HEK293 (cell line): Measurements from ENCODE around the gene WASL.

Experiments used
- CTCF ChIA-PET: fragments of 350-600 bp; formaldehyde crosslinking; extraction: SDS; loops from one replicate; lab custom pipeline; 2021; ENCODE audit warnings: antibody characterized with exemption; lab: Yijun Ruan, JAX
- POLR2A ChIA-PET: fragments of 300-600 bp; formaldehyde crosslinking; extraction: SDS; loops from one replicate; lab custom pipeline; 2020; ENCODE audit warnings: antibody characterized with exemption, inconsistent platforms; lab: Yijun Ruan, JAX
- H3K27ac ChIP-seq: fragments of 200-500 bp; sonication (Bioruptor generic); 2 replicates; pipeline ENCODE4 v1.5.1; 2014; ENCODE audit warnings: low read depth, low read length, control low read depth, inconsistent platforms; ENCODE audit errors: extremely low read depth
- H3K36me3 ChIP-seq, 2 experiments: fragments of 200-500 bp in 1 of 2; sonication (Bioruptor generic) in 1 of 2; 1 replicate in 1 of 2; 2 replicates in 1 of 2; pipeline ENCODE4 v1.5.1; 2014 to 2017; ENCODE audit warnings: inconsistent platforms in 2 of 2, low read length in 2 of 2; ENCODE audit not compliant: control insufficient read depth in 2 of 2, insufficient read depth in 1 of 2
- H3K4me1 ChIP-seq: fragments of 200-500 bp; sonication (Bioruptor generic); 2 replicates; pipeline ENCODE4 v1.5.1; 2014; ENCODE audit warnings: mild to moderate bottlenecking, low read length, inconsistent platforms; ENCODE audit not compliant: control insufficient read depth, insufficient read depth
- H3K4me3 ChIP-seq: 2 replicates; pipeline ENCODE4 v1.5.1; 2011; ENCODE audit warnings: low read depth, mild to moderate bottlenecking, control low read depth, low read length, moderate library complexity
- H3K9me3 ChIP-seq: fragments of 200-500 bp; sonication (Bioruptor generic); 2 replicates; pipeline ENCODE4 v1.5.1; 2014; ENCODE audit warnings: low read depth, low read length, inconsistent platforms; ENCODE audit not compliant: control insufficient read depth, insufficient read depth
- EGR2 ChIP-seq: fragments of 450-650 bp; formaldehyde crosslinking; IDR thresholded peaks from 2 replicates; pipeline ENCODE4 v1.5.1; 2016; ENCODE audit warnings: low read depth, missing biosample characterization, missing genetic modification characterization
- GFI1B ChIP-seq: fragments of 450-650 bp; formaldehyde crosslinking; IDR thresholded peaks from 2 replicates; pipeline ENCODE4 v1.5.1; 2016; ENCODE audit warnings: missing biosample characterization, missing genetic modification characterization
- GLIS1 ChIP-seq: fragments of 450-650 bp; formaldehyde crosslinking; IDR thresholded peaks from 2 replicates; pipeline ENCODE4 v1.5.1; 2016; ENCODE audit warnings: missing biosample characterization, missing genetic modification characterization
- KLF1 ChIP-seq: fragments of 450-650 bp; formaldehyde crosslinking; IDR thresholded peaks from 2 replicates; pipeline ENCODE4 v1.5.1; 2016; ENCODE audit warnings: missing biosample characterization, missing genetic modification characterization
- KLF8 ChIP-seq: fragments of 450-650 bp; formaldehyde crosslinking; IDR thresholded peaks from 2 replicates; pipeline ENCODE4 v1.5.1; 2016; ENCODE audit warnings: missing biosample characterization, missing genetic modification characterization
- MZF1 ChIP-seq: fragments of 450-650 bp; formaldehyde crosslinking; IDR thresholded peaks from 2 replicates; pipeline ENCODE4 v1.5.1; 2017; ENCODE audit warnings: missing biosample characterization, missing genetic modification characterization, borderline replicate concordance
- PRDM2 ChIP-seq: fragments of 450-650 bp; formaldehyde crosslinking; IDR thresholded peaks from 2 replicates; pipeline ENCODE4 v1.5.1; 2016; ENCODE audit warnings: missing biosample characterization, missing genetic modification characterization, borderline replicate concordance
- SP7 ChIP-seq: fragments of 450-650 bp; formaldehyde crosslinking; IDR thresholded peaks from 2 replicates; pipeline ENCODE4 v1.5.1; 2016; ENCODE audit warnings: missing biosample characterization, missing genetic modification characterization
- ZBTB17 ChIP-seq: fragments of 450-650 bp; formaldehyde crosslinking; IDR thresholded peaks from 2 replicates; pipeline ENCODE4 v1.5.1; 2016; ENCODE audit warnings: missing biosample characterization, missing genetic modification characterization
- ZBTB49 ChIP-seq: fragments of 450-650 bp; formaldehyde crosslinking; IDR thresholded peaks from 2 replicates; pipeline ENCODE4 v1.5.1; 2016; ENCODE audit warnings: missing biosample characterization, missing genetic modification characterization, low read depth
- ZBTB7A ChIP-seq: fragments of 450-650 bp; formaldehyde crosslinking; IDR thresholded peaks from 2 replicates; pipeline ENCODE4 v1.5.1; 2016; ENCODE audit warnings: low read depth, missing biosample characterization, missing genetic modification characterization
- ZEB2 ChIP-seq: fragments of 450-650 bp; formaldehyde crosslinking; IDR thresholded peaks from 2 replicates; pipeline ENCODE4 v1.5.1; 2016; ENCODE audit warnings: missing biosample characterization, missing genetic modification characterization
- ZFHX2 ChIP-seq: fragments of 450-650 bp; formaldehyde crosslinking; conservative IDR thresholded peaks from 2 replicates; pipeline ENCODE4 v1.5.1; 2016; ENCODE audit warnings: missing biosample characterization, missing genetic modification characterization
- ZNF114 ChIP-seq: fragments of 450-650 bp; formaldehyde crosslinking; IDR thresholded peaks from 2 replicates; pipeline ENCODE4 v1.5.0; 2017; ENCODE audit warnings: missing biosample characterization, missing genetic modification characterization
- ZNF184 ChIP-seq: fragments of 450-650 bp; IDR thresholded peaks from 2 replicates; pipeline ENCODE4 v1.5.1; 2018; ENCODE audit warnings: missing biosample characterization, mild to moderate bottlenecking, missing genetic modification characterization
- ZNF350 ChIP-seq: fragments of 450-650 bp; formaldehyde crosslinking; IDR thresholded peaks from 2 replicates; pipeline ENCODE4 v1.5.0; 2017; ENCODE audit warnings: missing biosample characterization, mild to moderate bottlenecking, missing genetic modification characterization
- ZNF398 ChIP-seq: fragments of 450-650 bp; formaldehyde crosslinking; IDR thresholded peaks from 2 replicates; pipeline ENCODE4 v1.5.1; 2017; ENCODE audit warnings: missing biosample characterization, missing genetic modification characterization
- ZNF433 ChIP-seq: fragments of 450-650 bp; formaldehyde crosslinking; IDR thresholded peaks from 2 replicates; pipeline ENCODE4 v1.5.1; 2016; ENCODE audit warnings: missing biosample characterization, missing genetic modification characterization, low read depth
- ZNF449 ChIP-seq: fragments of 450-650 bp; formaldehyde crosslinking; IDR thresholded peaks from 2 replicates; pipeline ENCODE4 v1.5.1; 2017; ENCODE audit warnings: missing biosample characterization, mild to moderate bottlenecking, missing genetic modification characterization, moderate library complexity
- ZNF560 ChIP-seq: fragments of 450-650 bp; formaldehyde crosslinking; IDR thresholded peaks from 2 replicates; pipeline ENCODE4 v1.5.1; 2017; ENCODE audit warnings: missing biosample characterization, missing genetic modification characterization, borderline replicate concordance
- ZNF747 ChIP-seq: fragments of 450-650 bp; formaldehyde crosslinking; IDR thresholded peaks from 2 replicates; pipeline ENCODE4 v1.5.1; 2016; ENCODE audit warnings: missing biosample characterization, missing genetic modification characterization

The WASL gene

GRCh38 chr7:123666492-123666891, 82.3 kb downstream of the WASL start:
- CTCF ChIA-PET = no interaction called here
- TF ChIP-seq ZNF398 (tag by site-specific recombination) (no peak), ZNF114 (tag by site-specific recombination) (no peak), GFI1B (tag by site-specific recombination) (no peak), ZNF184 (no peak), SP7 (tag by site-specific recombination) (peak; percentile 87)
- no peaks in the 10 kb centered on the region for H3K36me3 ChIP-seq
- H3K27ac ChIP-seq = no peak overlapping the region
- H3K4me1 ChIP-seq = no peaks in the 10 kb centered on the region
- H3K9me3 ChIP-seq = no peaks in the 10 kb centered on the region
- POLR2A ChIA-PET = no interaction called here
- no peak overlapping the region for H3K4me3 ChIP-seq

- TF ChIP-seq EGR2 (tag by site-specific recombination) (no peak), MZF1 (tag by site-specific recombination) (no peak), ZNF449 (peak; percentile 60; the same call in 1 of the 2 replicates), PRDM2 (tag by site-specific recombination) (no peak), ZNF560 (tag by site-specific recombination) (no peak), ZBTB17 (tag by site-specific recombination) (no peak)
- no peaks in the 10 kb centered on the region for H3K9me3 ChIP-seq
- no peaks in the 10 kb centered on the region for H3K36me3 ChIP-seq
- H3K4me3 ChIP-seq = no peak overlapping the region
- no peaks in the 10 kb centered on the region for H3K4me1 ChIP-seq
- CTCF ChIA-PET = interaction anchor here (1.0 kb wide), 2 partner anchors 17 to 30 kb away, joined by 4 read pairs; no protein-coding TSS in a partner anchor
- POLR2A ChIA-PET = no interaction called here
- H3K27ac ChIP-seq = no peak overlapping the region
These were observed 82.9 kb downstream of the WASL start for GRCh38 chr7:123665896-123666295.

- H3K4me3 ChIP-seq = no peak overlapping the region
- H3K9me3 ChIP-seq = no peaks in the 10 kb centered on the region
- H3K36me3 ChIP-seq = no peaks in the 10 kb centered on the region
- ChIA-PET CTCF (interaction anchor here (0.9 to 1.0 kb wide), 3 partner anchors 17 to 133 kb away, joined by 3 to 4 read pairs (median 4); no protein-coding TSS in a partner anchor), POLR2A (no interaction called here)
- H3K4me1 ChIP-seq = no peaks in the 10 kb centered on the region
- H3K27ac ChIP-seq = no peak overlapping the region
- no peak for TF ChIP-seq GLIS1 (tag by site-specific recombination)
- TF ChIP-seq ZBTB49 = no peak
- TF ChIP-seq ZNF747 = no peak
- no peak for TF ChIP-seq ZNF433
- no peak for TF ChIP-seq EGR2 (tag by site-specific recombination)
- TF ChIP-seq ZBTB7A = no peak
- no peak for TF ChIP-seq ZEB2 (tag by site-specific recombination)
- no peak for TF ChIP-seq KLF8 (tag by site-specific recombination)
- TF ChIP-seq KLF1 (tag by site-specific recombination) = no peak
- TF ChIP-seq ZNF350 (tag by site-specific recombination) = no peak
- TF ChIP-seq ZFHX2 (tag by site-specific recombination) = no peak
These were observed 83.6 kb downstream of the WASL start for GRCh38 chr7:123665157-123665556.
